ENCODE data around the gene TRUB2.

GRCh38 chr9:128298535-128299482 lies 23.4 kb downstream of the TRUB2 start:
- TF ChIP-seq RAD21 (IDR thresholded peaks at IDR 0.05; ENCODE audit: low read depth), result no peak
- TF ChIP-seq, protein P1, sequence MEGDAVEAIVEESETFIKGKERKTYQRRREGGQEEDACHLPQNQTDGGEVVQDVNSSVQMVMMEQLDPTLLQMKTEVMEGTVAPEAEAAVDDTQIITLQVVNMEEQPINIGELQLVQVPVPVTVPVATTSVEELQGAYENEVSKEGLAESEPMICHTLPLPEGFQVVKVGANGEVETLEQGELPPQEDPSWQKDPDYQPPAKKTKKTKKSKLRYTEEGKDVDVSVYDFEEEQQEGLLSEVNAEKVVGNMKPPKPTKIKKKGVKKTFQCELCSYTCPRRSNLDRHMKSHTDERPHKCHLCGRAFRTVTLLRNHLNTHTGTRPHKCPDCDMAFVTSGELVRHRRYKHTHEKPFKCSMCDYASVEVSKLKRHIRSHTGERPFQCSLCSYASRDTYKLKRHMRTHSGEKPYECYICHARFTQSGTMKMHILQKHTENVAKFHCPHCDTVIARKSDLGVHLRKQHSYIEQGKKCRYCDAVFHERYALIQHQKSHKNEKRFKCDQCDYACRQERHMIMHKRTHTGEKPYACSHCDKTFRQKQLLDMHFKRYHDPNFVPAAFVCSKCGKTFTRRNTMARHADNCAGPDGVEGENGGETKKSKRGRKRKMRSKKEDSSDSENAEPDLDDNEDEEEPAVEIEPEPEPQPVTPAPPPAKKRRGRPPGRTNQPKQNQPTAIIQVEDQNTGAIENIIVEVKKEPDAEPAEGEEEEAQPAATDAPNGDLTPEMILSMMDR (IDR thresholded peaks at IDR 0.05 in 2 of 3, conservative IDR thresholded peaks at IDR 0.05 in 1 of 3; ENCODE audit: borderline replicate concordance in 1 of 3, insufficient read depth in 1 of 3, low read depth in 2 of 3, low read length in 2 of 3), result no peak

All from HCT116 (cell line).